Measurements from ENCODE around the gene WDR70. TPM values are rescaled to one million over a fixed set of nuclear protein-coding genes. Genes with fewer than 3 reads are reported as not detected.

WDR70 gene
- total RNA-seq, 2 donors from 2014 or later, result 26.7 to 28.6 TPM

- H3K27me3 ChIP-seq, result no peaks in the 10 kb centered on the region
- no peak overlapping the region for H3K4me3 ChIP-seq
- TF ChIP-seq, protein P1, sequence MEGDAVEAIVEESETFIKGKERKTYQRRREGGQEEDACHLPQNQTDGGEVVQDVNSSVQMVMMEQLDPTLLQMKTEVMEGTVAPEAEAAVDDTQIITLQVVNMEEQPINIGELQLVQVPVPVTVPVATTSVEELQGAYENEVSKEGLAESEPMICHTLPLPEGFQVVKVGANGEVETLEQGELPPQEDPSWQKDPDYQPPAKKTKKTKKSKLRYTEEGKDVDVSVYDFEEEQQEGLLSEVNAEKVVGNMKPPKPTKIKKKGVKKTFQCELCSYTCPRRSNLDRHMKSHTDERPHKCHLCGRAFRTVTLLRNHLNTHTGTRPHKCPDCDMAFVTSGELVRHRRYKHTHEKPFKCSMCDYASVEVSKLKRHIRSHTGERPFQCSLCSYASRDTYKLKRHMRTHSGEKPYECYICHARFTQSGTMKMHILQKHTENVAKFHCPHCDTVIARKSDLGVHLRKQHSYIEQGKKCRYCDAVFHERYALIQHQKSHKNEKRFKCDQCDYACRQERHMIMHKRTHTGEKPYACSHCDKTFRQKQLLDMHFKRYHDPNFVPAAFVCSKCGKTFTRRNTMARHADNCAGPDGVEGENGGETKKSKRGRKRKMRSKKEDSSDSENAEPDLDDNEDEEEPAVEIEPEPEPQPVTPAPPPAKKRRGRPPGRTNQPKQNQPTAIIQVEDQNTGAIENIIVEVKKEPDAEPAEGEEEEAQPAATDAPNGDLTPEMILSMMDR (IDR thresholded peaks at IDR 0.05), result no peak
- intact Hi-C loops (cut with DNase I), result no loop called here
- no peak overlapping the region for H3K27ac ChIP-seq
- no peaks in the 10 kb centered on the region for H3K9me3 ChIP-seq
- no peaks in the 10 kb centered on the region for H3K36me3 ChIP-seq
- no peak overlapping the region for H3K9ac ChIP-seq (ENCODE audit: low read depth in 2 of 2, low read length in 2 of 2)
- H3K4me1 ChIP-seq, result no peaks in the 10 kb centered on the region
- no peak for DNase-seq
Measured at GRCh38 chr5:37660319-37660718, 281.2 kb downstream of the WDR70 start.

GRCh38 chr5:37661227-37661920 lies 282.3 kb downstream of the WDR70 start:
- Histone ChIP-seq H3K4me3 (no peak overlapping the region), H3K27ac (no peak overlapping the region), H3K4me1 (no peaks in the 10 kb centered on the region), H3K9me3 (no peaks in the 10 kb centered on the region), H3K9ac (ENCODE audit: low read depth in 2 of 2, low read length in 2 of 2) (no peak overlapping the region), H3K27me3 (no peaks in the 10 kb centered on the region), H3K36me3 (no peaks in the 10 kb centered on the region)
- intact Hi-C loops (cut with DNase I), result no loop called here
- no peak for DNase-seq
- TF ChIP-seq, protein P1 (IDR thresholded peaks at IDR 0.05), result no peak

DNA sequence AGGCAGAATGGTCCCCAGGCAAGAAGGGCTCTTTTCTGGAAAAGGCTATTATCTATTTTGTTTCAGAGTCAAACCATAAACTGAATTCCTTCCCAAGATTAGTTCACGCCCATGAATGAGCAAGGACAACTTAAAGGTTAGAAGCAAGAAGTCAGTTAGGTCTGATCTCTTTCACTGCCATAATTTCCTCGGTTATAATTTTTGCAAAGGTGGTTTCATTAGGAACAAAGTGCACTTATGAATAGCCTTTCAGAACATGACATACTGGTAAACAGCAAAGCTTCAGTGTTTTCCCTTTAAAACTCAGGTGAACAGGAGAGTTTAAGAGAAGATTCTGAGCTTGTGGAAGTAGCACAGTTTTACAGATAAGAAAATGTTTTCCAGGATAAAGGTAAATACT lies 282.8 kb downstream of the WDR70 start:
- no peaks in the 10 kb centered on the region for H3K9me3 ChIP-seq
- H3K4me3 ChIP-seq, result no peak overlapping the region
- TF ChIP-seq, protein P1 (IDR thresholded peaks at IDR 0.05), result no peak
- H3K9ac ChIP-seq (ENCODE audit: low read depth in 2 of 2, low read length in 2 of 2), result no peak overlapping the region
- H3K36me3 ChIP-seq, result no peaks in the 10 kb centered on the region
- intact Hi-C loops (cut with DNase I), result no loop called here
- no peaks in the 10 kb centered on the region for H3K27me3 ChIP-seq
- no peak for DNase-seq
- no peak overlapping the region for H3K27ac ChIP-seq
- H3K4me1 ChIP-seq, result no peaks in the 10 kb centered on the region

GRCh38 chr5:37662362-37662761 lies 283.2 kb downstream of the WDR70 start:
- Histone ChIP-seq H3K4me1 (no peaks in the 10 kb centered on the region), H3K36me3 (no peaks in the 10 kb centered on the region), H3K9me3 (no peaks in the 10 kb centered on the region), H3K27me3 (no peaks in the 10 kb centered on the region), H3K9ac (ENCODE audit: low read depth in 2 of 2, low read length in 2 of 2) (no peak overlapping the region), H3K4me3 (no peak overlapping the region), H3K27ac (no peak overlapping the region)
- intact Hi-C loops (cut with DNase I), result no loop called here
- TF ChIP-seq, protein P1 (IDR thresholded peaks at IDR 0.05), result no peak
- no peak for DNase-seq

- H3K4me3 ChIP-seq, result no peak overlapping the region
Measured at GRCh38 chr5:37662789-37663485, 283.8 kb downstream of the WDR70 start.

More at GRCh38 chr5:37662789-37663485, 283.8 kb downstream of the WDR70 start:
- intact Hi-C loops (cut with DNase I), result no loop called here
- TF ChIP-seq, protein P1 (IDR thresholded peaks at IDR 0.05), result no peak
- H3K4me1 ChIP-seq, result no peaks in the 10 kb centered on the region
- no peaks in the 10 kb centered on the region for H3K27me3 ChIP-seq
- H3K9ac ChIP-seq (ENCODE audit: low read depth in 2 of 2, low read length in 2 of 2), result no peak overlapping the region
- H3K36me3 ChIP-seq, result no peaks in the 10 kb centered on the region
- H3K27ac ChIP-seq, result no peak overlapping the region
- DNase-seq, result no peak
- no peaks in the 10 kb centered on the region for H3K9me3 ChIP-seq

Measured in colonic mucosa (tissue), 4 donors.